ENCODE measurements around the gene PCBP4.

PCBP4 gene

GRCh38 chr3:51967384-51968169 is at the start of gene PCBP4:
Gene PCBP4 (minus strand): TSS chr3:51967454. CDS start chr3:51961240, 6,214 bp downstream.
- DNase-seq (ENCODE audit: low spot score): no peak
- no peak for TF ChIP-seq CTCF (IDR thresholded peaks at IDR 0.05)
- Histone ChIP-seq H3K27ac (peak within 1 kb of the TSS; percentile 94 to 96), H3K4me3 (peak within 1 kb of the TSS; percentile 83)

GRCh38 chr3:52015438-52016228 is 48.4 kb upstream of the PCBP4 start:
- DNase-seq (ENCODE audit: low spot score): no peak
- H3K4me3 ChIP-seq: no peak overlapping the region
- H3K27ac ChIP-seq: no peak overlapping the region
- no peak for TF ChIP-seq CTCF (IDR thresholded peaks at IDR 0.05)

- no peak for TF ChIP-seq CTCF (IDR thresholded peaks at IDR 0.05)
- Histone ChIP-seq H3K27ac (no peak overlapping the region), H3K4me3 (no peak overlapping the region)
- DNase-seq (ENCODE audit: low spot score): no peak
Measured at GRCh38 chr3:52014613-52015012, 47.4 kb upstream of the PCBP4 start.

- H3K27ac ChIP-seq: no peak overlapping the region
- no peak overlapping the region for H3K4me3 ChIP-seq
- no peak for TF ChIP-seq CTCF (IDR thresholded peaks at IDR 0.05)
- DNase-seq (ENCODE audit: low spot score): no peak
Measured at GRCh38 chr3:52013802-52014598, 46.7 kb upstream of the PCBP4 start.

GRCh38 chr3:52012699-52013098 is 45.4 kb upstream of the PCBP4 start:
- no peak for TF ChIP-seq CTCF (IDR thresholded peaks at IDR 0.05)
- DNase-seq (ENCODE audit: low spot score): no peak
- Histone ChIP-seq H3K27ac (no peak overlapping the region), H3K4me3 (no peak overlapping the region)

GRCh38 chr3:52010431-52010830 is 43.2 kb upstream of the PCBP4 start:
- no peak overlapping the region for H3K4me3 ChIP-seq
- no peak for TF ChIP-seq CTCF (IDR thresholded peaks at IDR 0.05)
- no peak overlapping the region for H3K27ac ChIP-seq
- no peak for DNase-seq (ENCODE audit: low spot score)

Measured in coronary artery (tissue), 2 donors.